ENCODE results near the gene RBKS. TPM values are rescaled to one million over a fixed set of nuclear protein-coding genes. Genes with fewer than 3 reads are reported as not detected.

Gene RBKS
- 0.83 and 0.99 TPM in 2 replicates for total RNA-seq
- long read RNA-seq, partial matches to known transcripts = 0 of 7 reads
- long read RNA-seq, other reads (novel, unspliced or antisense) = 5 of 7 reads

DNA sequence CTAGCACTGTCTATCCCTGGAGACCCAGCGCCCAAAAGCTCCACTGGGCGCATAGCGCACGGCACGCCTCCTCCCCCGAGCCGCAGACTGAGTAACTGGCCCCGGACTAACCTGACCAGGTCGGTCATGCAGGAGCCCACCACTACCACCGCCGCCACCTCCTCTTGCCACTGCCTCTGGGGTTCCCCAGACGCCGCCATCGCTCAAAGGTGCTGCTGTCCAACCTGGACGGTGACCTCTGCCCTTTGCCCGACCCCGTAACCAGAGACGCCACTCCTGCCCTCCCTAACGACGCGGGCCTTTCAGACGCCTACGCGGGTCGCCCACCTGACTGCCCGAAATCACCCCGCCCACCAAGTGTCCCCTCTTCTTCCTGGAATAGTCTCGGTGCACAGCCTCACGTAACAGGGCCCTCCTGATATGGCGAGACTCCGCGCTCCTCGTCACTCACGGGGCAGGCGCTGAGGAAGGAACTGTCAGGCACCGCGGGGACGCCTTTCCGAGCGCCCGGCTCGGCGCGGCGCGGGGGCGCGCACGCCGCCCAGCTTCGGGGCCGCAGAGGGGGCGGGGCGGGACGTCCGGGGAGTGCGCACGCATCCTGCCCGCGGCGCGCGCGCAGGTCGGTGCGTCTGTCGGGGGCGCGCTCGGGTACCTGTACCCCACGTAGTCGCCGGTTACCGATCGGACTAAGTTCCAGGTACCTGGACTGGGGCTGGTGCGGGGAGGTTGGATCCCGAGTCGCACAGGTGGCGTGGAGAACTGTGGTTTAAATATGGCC, at the start of gene RBKS, which contains the start of gene BABAM2:
RBKS (minus strand) TSS at position 242 of the 778 bp plus-strand sequence; CDS start at position 200, 42 bp downstream.
BABAM2 (plus strand) TSS at position 584 of the 778 bp plus-strand sequence. CDS start 3,828 bp downstream, outside the sequence.
- peak within 1 kb of the TSS; percentile 95 for H3K4me3 Mint-ChIP-seq (ENCODE audit: unreplicated experiment)
- peaks cover 12% of the 10 kb centered on the region for H3K36me3 Mint-ChIP-seq (ENCODE audit: unreplicated experiment)
- H3K9me3 Mint-ChIP-seq (ENCODE audit: unreplicated experiment) = no peaks in the 10 kb centered on the region
- H3K4me1 Mint-ChIP-seq (ENCODE audit: unreplicated experiment) = peaks cover 56% of the 10 kb centered on the region
- H3K27me3 Mint-ChIP-seq (ENCODE audit: unreplicated experiment) = no peaks in the 10 kb centered on the region
- TF ChIP-seq, protein P1, sequence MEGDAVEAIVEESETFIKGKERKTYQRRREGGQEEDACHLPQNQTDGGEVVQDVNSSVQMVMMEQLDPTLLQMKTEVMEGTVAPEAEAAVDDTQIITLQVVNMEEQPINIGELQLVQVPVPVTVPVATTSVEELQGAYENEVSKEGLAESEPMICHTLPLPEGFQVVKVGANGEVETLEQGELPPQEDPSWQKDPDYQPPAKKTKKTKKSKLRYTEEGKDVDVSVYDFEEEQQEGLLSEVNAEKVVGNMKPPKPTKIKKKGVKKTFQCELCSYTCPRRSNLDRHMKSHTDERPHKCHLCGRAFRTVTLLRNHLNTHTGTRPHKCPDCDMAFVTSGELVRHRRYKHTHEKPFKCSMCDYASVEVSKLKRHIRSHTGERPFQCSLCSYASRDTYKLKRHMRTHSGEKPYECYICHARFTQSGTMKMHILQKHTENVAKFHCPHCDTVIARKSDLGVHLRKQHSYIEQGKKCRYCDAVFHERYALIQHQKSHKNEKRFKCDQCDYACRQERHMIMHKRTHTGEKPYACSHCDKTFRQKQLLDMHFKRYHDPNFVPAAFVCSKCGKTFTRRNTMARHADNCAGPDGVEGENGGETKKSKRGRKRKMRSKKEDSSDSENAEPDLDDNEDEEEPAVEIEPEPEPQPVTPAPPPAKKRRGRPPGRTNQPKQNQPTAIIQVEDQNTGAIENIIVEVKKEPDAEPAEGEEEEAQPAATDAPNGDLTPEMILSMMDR (IDR thresholded peaks at IDR 0.05) = no peak
- DNase-seq (ENCODE audit: extremely low spot score, unreplicated experiment) = peak; percentile 96
- peak within 1 kb of the TSS; percentile 99 for H3K27ac Mint-ChIP-seq (ENCODE audit: unreplicated experiment)

DNA sequence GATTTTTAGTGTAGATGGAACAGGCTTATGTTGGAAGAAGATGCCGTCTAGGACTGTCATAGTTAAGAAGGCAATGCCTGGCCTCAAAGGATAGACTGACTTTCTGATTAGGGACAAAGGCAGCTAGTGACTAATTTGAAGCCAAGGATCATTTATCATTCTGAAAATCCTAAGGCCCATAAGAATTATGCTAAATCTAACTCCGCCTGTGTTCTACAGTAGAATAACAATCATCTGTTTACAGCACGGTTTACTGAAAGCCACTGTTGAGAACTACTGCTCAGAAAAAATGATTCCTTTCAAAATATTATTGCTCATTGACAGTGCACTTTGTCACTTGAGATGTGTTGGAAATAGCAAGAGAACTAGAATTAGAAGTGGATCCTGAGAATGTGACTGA, 44.8 kb upstream of the RBKS start:
- Mint-ChIP-seq H3K27me3 (ENCODE audit: unreplicated experiment) (no peaks in the 10 kb centered on the region), H3K36me3 (ENCODE audit: unreplicated experiment) (peaks cover 22% of the 10 kb centered on the region), H3K4me3 (ENCODE audit: unreplicated experiment) (no peak overlapping the region), H3K9me3 (ENCODE audit: unreplicated experiment) (peaks cover 5% of the 10 kb centered on the region), H3K27ac (ENCODE audit: unreplicated experiment) (no peak overlapping the region), H3K4me1 (ENCODE audit: unreplicated experiment) (no peaks in the 10 kb centered on the region)
- no peak for DNase-seq (ENCODE audit: extremely low spot score, unreplicated experiment)
- TF ChIP-seq, protein P1 (IDR thresholded peaks at IDR 0.05) = no peak

DNA sequence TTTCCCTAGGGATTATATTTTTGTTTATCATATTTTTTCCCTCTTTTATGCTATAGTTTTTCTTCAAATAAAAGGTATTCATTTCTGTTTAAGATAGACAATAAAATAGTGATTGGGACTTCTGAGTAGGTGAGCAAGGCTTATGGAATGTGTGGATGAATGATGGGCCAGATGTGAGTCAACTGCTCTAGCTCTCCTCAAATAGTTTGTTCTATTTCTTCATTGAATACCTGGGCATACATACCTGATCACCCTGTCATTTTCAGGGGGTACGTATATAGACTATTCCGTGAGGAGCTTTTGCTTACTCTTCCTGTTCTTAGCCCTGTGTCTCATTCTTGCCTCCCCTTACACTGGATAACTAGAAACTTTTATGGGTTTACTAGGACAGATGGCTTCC, 42.2 kb upstream of the RBKS start:
- Mint-ChIP-seq H3K9me3 (ENCODE audit: unreplicated experiment) (no peaks in the 10 kb centered on the region), H3K4me1 (ENCODE audit: unreplicated experiment) (no peaks in the 10 kb centered on the region), H3K36me3 (ENCODE audit: unreplicated experiment) (peaks cover 21% of the 10 kb centered on the region), H3K27me3 (ENCODE audit: unreplicated experiment) (no peaks in the 10 kb centered on the region), H3K27ac (ENCODE audit: unreplicated experiment) (no peak overlapping the region), H3K4me3 (ENCODE audit: unreplicated experiment) (no peak overlapping the region)
- TF ChIP-seq, protein P1 (IDR thresholded peaks at IDR 0.05) = no peak
- DNase-seq (ENCODE audit: extremely low spot score, unreplicated experiment) = no peak

DNA sequence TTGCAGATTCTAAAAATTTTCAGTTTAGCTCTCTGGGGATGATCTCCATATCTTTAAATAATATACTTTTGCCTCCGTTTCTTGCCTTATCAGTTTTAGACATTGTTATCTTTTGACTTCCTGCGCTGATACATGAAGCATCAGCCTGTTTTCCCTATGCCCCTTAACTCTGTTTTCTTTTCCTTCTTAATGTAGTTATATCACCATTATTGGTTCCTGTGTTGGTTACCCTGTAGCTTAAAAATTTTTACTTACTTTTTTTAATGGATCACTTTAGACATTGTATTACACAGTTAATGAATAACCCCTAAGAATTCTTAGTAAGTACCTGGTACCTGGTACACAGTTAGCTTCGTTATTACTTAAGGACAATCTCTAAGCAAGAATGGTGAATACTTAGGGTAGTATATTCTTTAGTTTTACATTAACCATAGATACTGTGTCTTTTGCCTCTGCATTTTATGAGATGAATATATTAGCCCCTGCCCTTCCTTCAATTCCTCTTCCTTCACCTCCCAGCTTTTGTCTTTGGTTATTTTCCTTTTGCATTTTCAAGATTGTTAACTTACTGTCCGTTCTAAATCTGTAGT, 41.3 kb upstream of the RBKS start:
- H3K4me3 Mint-ChIP-seq (ENCODE audit: unreplicated experiment) = no peak overlapping the region
- no peaks in the 10 kb centered on the region for H3K27me3 Mint-ChIP-seq (ENCODE audit: unreplicated experiment)
- TF ChIP-seq, protein P1 (IDR thresholded peaks at IDR 0.05) = no peak
- peaks cover 17% of the 10 kb centered on the region for H3K36me3 Mint-ChIP-seq (ENCODE audit: unreplicated experiment)
- no peaks in the 10 kb centered on the region for H3K4me1 Mint-ChIP-seq (ENCODE audit: unreplicated experiment)
- no peak for DNase-seq (ENCODE audit: extremely low spot score, unreplicated experiment)
- no peaks in the 10 kb centered on the region for H3K9me3 Mint-ChIP-seq (ENCODE audit: unreplicated experiment)
- H3K27ac Mint-ChIP-seq (ENCODE audit: unreplicated experiment) = no peak overlapping the region

DNA sequence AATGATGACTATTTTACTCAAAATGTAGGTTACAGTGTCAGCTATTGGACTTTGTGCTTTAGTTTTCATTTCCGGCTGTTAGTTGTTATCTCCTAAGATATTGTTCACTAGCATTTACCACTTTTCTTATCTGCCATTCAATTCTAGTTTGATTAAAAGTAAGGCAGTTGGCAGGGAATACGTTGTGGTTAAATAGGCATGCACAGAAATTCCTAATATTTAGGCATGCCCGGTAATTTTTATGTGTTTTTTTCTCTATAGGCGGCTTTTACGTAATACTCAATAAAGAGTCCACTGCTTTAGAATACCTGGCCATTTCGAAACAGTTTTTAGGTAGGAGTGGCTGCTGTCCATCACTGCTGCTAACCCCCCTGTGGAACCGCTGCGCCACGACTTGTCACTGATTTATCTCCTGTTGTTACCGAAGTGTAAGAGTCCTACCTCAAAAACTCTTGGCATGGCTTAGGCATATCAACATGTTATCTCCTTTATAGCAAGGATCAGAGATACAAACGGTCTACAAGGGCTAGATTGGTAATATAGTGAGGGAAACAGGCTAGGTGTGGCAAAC, 39.8 kb upstream of the RBKS start:
- Mint-ChIP-seq H3K27me3 (ENCODE audit: unreplicated experiment) (no peaks in the 10 kb centered on the region), H3K4me1 (ENCODE audit: unreplicated experiment) (no peaks in the 10 kb centered on the region), H3K4me3 (ENCODE audit: unreplicated experiment) (no peak overlapping the region), H3K27ac (ENCODE audit: unreplicated experiment) (no peak overlapping the region), H3K9me3 (ENCODE audit: unreplicated experiment) (no peaks in the 10 kb centered on the region), H3K36me3 (ENCODE audit: unreplicated experiment) (peaks cover 23% of the 10 kb centered on the region)
- no peak for DNase-seq (ENCODE audit: extremely low spot score, unreplicated experiment)
- TF ChIP-seq, protein P1 (IDR thresholded peaks at IDR 0.05) = no peak
